Sigmoid colon (tissue), 7 donors: ENCODE data around the gene RNF207. TPM values are rescaled to one million over a fixed set of nuclear protein-coding genes. Genes with fewer than 3 reads are reported as not detected.

Experiments used
- DNase-seq: peaks from one replicate; pipeline ENCODE4 v3.0.0-alpha.2; 2019
- H3K27ac ChIP-seq, 4 donors: fragments of 200-600 bp; sonication (generic); one replicate each; pipeline ENCODE4 v1.5.1; 2016 to 2019; ENCODE audit warnings: mild to moderate bottlenecking in 1 of 4
- H3K27me3 ChIP-seq, 3 donors: fragments of 200-600 bp; sonication (generic); one replicate each; pipeline ENCODE4 v1.5.1; 2019; ENCODE audit warnings: mild to moderate bottlenecking in 1 of 3
- H3K36me3 ChIP-seq, 4 donors: fragments of 200-600 bp; sonication (generic); one replicate each; pipeline ENCODE4 v1.5.1; 2016 to 2019
- H3K4me1 ChIP-seq, 4 donors: fragments of 200-600 bp; sonication (generic); one replicate each; pipeline ENCODE4 v1.5.1; 2017 to 2019
- H3K4me3 ChIP-seq, 4 donors: fragments of 200-600 bp; sonication (generic); one replicate each; pipeline ENCODE4 v1.5.1; 2017 to 2019; ENCODE audit warnings: mild to moderate bottlenecking in 2 of 4, moderate library complexity in 1 of 4
- H3K9me3 ChIP-seq, 4 donors: fragments of 200-600 bp in 3 of 4; sonication (generic) in 3 of 4; one replicate each; pipeline versions ENCODE4 v1.5.1 to v1.6.1; 2013 to 2019
- EP300 ChIP-seq, 4 donors: sonication (generic); formaldehyde crosslinking; IDR thresholded peaks; one replicate each; pipeline ENCODE4 v1.6.1; 2017; ENCODE audit warnings: antibody characterized with exemption in 4 of 4
- POLR2A ChIP-seq, 2 donors: fragments of 450-650 bp; IDR thresholded peaks; one replicate each; pipeline ENCODE4 v1.6.1; 2016; ENCODE audit warnings: antibody characterized with exemption in 2 of 2, mild to moderate bottlenecking in 2 of 2, moderate library complexity in 2 of 2
- POLR2AphosphoS5 ChIP-seq, 4 donors: sonication (generic); formaldehyde crosslinking; IDR thresholded peaks; one replicate each; pipeline ENCODE4 v1.6.1; 2017; ENCODE audit warnings: antibody characterized with exemption in 4 of 4
- WGBS, 2 donors: extraction: QIAGEN DNeasy Blood & Tissue Kit; methylation state at CpG; one replicate each; pipeline ENCODE4 v1.1.7; 2013; 5-methylcytosine and 5-hydroxymethylcytosine counted together
- intact Hi-C: fragments of 100-400 bp; cut with DNase I; formaldehyde crosslinking; loops from one replicate; pipeline ENCODE4 v1.15.1; 2023
- polyA plus RNA-seq, 3 donors: library from polyadenylated mRNA; stranded (reverse); fragments of 200-250 nt; gene quantifications; one replicate each; pipeline ENCODE4 v1.2.3, GENCODE V29; 2013
- total RNA-seq, 4 donors: library from RNA; depleted of rRNA; stranded (reverse); fragments of >200 nt; gene quantifications; one replicate each; pipeline ENCODE4 v1.1.0, GENCODE V29; 2016
- TF ChIP-seq, protein P1 (sequence below), 4 experiments: fragments of 450-650 bp in 3 of 4; fragments of 200-600 bp in 1 of 4; IDR thresholded peaks; one replicate each; pipeline ENCODE4 v1.5.1; 2016 to 2019; ENCODE audit warnings: antibody characterized with exemption in 4 of 4, mild to moderate bottlenecking in 3 of 4, moderate library complexity in 2 of 4
- donor health status: healthy with polysubstance abuse.
- donor health status: Bipolar disorder and iron deficiency.
- donor health status: healthy.

RNF207 gene
- total and polyA plus RNA-seq, 7 donors = 5.3 to 24.3 (median 13.3) TPM

DNA sequence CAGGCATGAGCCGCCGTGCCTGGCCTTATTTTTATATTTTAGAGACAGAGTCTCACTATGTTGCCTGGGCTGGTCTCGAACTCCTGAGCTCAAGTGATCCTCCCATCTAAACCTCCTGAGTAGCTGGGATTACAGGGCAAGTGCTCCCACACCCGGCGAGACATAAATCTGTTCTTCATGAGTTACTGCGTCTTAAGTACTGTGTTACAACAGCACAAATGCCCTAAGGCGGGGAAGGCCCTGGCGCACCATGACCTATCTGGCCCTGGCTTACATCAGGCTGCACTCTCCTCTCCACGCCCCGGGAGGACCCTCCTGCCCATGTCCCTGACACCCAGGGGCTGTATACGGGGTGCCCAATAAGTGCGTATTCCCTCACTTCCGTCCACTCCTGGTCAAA is 50.7 kb downstream of the RNF207 start:
- intact Hi-C loops = no loop called here
- Histone ChIP-seq H3K36me3 (peaks cover 0 to 4% (median 0%) of the 10 kb centered on the region in 4 donors), H3K27ac (no peak overlapping the region), H3K9me3 (no peaks in the 10 kb centered on the region), H3K4me3 (no peak overlapping the region), H3K4me1 (peaks cover 0 to 21% (median 20%) of the 10 kb centered on the region in 4 donors), H3K27me3 (peaks cover 0 to 33% (median 6%) of the 10 kb centered on the region in 3 donors)
- TF ChIP-seq POLR2A (IDR thresholded peaks at IDR 0.05) (no peak), EP300 (IDR thresholded peaks at IDR 0.05) (no peak), POLR2AphosphoS5 (IDR thresholded peaks at IDR 0.05) (no peak)
- TF ChIP-seq, protein P1, sequence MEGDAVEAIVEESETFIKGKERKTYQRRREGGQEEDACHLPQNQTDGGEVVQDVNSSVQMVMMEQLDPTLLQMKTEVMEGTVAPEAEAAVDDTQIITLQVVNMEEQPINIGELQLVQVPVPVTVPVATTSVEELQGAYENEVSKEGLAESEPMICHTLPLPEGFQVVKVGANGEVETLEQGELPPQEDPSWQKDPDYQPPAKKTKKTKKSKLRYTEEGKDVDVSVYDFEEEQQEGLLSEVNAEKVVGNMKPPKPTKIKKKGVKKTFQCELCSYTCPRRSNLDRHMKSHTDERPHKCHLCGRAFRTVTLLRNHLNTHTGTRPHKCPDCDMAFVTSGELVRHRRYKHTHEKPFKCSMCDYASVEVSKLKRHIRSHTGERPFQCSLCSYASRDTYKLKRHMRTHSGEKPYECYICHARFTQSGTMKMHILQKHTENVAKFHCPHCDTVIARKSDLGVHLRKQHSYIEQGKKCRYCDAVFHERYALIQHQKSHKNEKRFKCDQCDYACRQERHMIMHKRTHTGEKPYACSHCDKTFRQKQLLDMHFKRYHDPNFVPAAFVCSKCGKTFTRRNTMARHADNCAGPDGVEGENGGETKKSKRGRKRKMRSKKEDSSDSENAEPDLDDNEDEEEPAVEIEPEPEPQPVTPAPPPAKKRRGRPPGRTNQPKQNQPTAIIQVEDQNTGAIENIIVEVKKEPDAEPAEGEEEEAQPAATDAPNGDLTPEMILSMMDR (IDR thresholded peaks at IDR 0.05) = no peak
- DNase-seq = no peak
- WGBS, 2 donors = 89 to 91% methylated on average over 13 of the region's 13 CpGs

DNA sequence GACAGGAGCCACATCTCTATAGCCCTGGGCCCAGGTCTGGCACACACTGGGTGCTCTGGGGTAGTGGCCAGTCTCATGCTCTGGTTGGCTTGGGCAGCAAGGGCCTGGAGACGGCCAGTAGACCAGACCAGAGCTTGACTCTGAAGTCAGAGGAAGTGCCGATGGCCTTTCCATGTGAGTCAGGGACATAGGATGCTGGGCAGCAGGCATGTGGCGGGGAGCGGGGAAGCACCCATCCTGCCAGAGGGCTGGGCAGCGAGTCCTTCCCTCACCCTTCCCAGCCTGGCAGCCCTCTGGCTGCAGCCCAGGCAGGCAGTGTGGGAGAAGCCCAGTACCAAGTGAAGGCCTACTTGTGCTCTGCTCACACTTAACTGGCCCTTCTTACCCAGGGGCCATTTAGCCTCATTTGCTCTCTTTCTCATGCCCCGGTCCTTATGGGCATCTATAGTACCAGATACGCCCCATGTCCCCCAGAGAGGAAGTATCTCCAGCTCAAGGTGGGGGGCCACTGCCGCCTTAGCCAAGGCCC is 51.7 kb downstream of the RNF207 start:
- H3K9me3 ChIP-seq = no peaks in the 10 kb centered on the region
- TF ChIP-seq POLR2A (IDR thresholded peaks at IDR 0.05) = no peak
- TF ChIP-seq EP300 (IDR thresholded peaks at IDR 0.05) = no peak
- TF ChIP-seq, protein P1 (IDR thresholded peaks at IDR 0.05) = no peak
- no peak for TF ChIP-seq POLR2AphosphoS5 (IDR thresholded peaks at IDR 0.05)
- 95 to 96% methylated on average over 8 of the region's 8 CpGs for WGBS, 2 donors
- no peak for DNase-seq
- intact Hi-C loops = no loop called here
- H3K4me3 ChIP-seq = no peak overlapping the region
- H3K4me1 ChIP-seq = peaks cover 0 to 21% (median 20%) of the 10 kb centered on the region in 4 donors
- H3K27me3 ChIP-seq = peaks cover 0 to 34% (median 5%) of the 10 kb centered on the region in 3 donors
- H3K36me3 ChIP-seq = peaks cover 0 to 4% (median 0%) of the 10 kb centered on the region in 4 donors
- no peak overlapping the region for H3K27ac ChIP-seq

DNA sequence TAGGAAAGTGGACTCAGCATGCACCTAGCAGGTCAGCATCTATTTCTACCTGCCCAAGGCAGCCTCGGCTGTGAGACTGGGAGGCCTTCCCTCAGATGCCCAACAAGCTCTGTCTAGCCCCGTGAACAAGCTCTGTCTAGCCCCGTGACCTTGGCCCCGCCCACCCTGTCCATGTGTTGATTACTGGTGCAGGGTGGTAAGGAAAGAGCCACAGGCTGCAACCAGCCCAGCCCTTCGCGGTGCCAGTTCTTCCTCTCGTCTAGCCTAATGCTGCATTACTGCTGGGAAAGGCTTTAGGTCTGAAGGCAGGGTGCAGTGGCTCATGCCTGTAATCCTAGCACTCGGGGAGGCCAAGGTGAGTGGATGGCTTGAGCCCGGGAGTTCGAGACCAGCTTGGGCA is 52.8 kb downstream of the RNF207 start:
- DNase-seq = no peak
- Histone ChIP-seq H3K27me3 (peaks cover 0 to 28% (median 5%) of the 10 kb centered on the region in 3 donors), H3K4me3 (no peak overlapping the region), H3K9me3 (no peaks in the 10 kb centered on the region), H3K27ac (no peak overlapping the region), H3K4me1 (peaks cover 0 to 24% (median 22%) of the 10 kb centered on the region in 4 donors), H3K36me3 (no peaks in the 10 kb centered on the region)
- intact Hi-C loops = no loop called here
- no peak for TF ChIP-seq POLR2AphosphoS5 (IDR thresholded peaks at IDR 0.05)
- TF ChIP-seq, protein P1 (IDR thresholded peaks at IDR 0.05) = no peak
- TF ChIP-seq EP300 (IDR thresholded peaks at IDR 0.05) = no peak
- TF ChIP-seq POLR2A (IDR thresholded peaks at IDR 0.05) = no peak
- WGBS, 2 donors = 47 to 71% methylated on average over 10 of the region's 10 CpGs

DNA sequence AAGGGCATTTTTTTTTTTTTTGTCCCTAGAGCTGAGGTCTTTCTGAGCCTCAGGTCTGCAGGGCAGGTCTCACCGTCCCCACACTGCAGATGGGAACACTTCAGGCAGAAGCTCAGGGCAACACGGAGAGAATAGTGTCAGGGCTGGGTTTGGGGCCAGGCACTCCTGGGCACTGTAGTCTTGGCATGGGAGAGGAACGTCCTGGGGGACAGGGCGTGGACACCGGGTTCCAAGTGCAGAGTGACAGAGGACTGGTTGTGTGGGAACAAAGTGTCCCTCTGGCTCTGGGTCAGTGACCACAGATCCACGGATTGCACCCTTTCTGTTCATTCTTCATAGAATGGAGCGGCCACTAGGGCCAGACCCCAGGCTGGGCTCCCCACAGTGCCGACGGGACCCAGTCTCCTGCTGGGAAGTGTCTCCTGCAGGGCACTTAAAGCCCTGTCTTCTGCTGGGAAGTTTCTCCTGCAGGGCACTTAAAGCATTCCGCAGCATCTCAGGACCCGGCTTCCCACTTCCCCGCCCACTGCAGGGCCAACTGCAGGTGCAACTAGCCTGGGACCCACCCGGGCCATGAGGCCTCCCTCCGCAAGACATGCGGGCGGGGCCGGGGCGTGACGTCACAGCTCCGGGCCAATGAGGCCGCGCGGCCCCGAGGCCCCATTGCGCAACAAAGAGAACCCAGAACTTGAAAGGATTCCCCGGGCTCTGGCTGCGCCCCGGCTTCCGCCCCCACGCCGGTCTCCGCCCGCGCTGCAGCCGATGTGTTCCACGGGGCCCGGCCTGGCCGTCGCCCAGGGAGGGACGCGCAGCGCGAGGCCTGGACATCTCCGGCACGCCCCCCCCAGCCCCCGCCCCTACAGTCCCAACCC is 53.8 kb downstream of the RNF207 start:
- 3 to 8% methylated on average over 46 of the region's 46 CpGs for WGBS, 2 donors
- peak overlapping the region; percentile 71 to 76 (median 72) for H3K27ac ChIP-seq
- intact Hi-C loops = no loop called here

More for the DNA sequence above, 53.8 kb downstream of the RNF207 start:
- DNase-seq = peak; percentile 95
- Histone ChIP-seq H3K9me3 (no peaks in the 10 kb centered on the region), H3K4me3 (peak overlapping the region; percentile 57 to 62 (median 60)), H3K27me3 (peaks cover 0 to 28% (median 5%) of the 10 kb centered on the region in 3 donors), H3K36me3 (no peaks in the 10 kb centered on the region), H3K4me1 (peaks cover 0 to 27% (median 23%) of the 10 kb centered on the region in 4 donors)
- TF ChIP-seq POLR2A (IDR thresholded peaks at IDR 0.05) = peak in 1 of 2 donors; percentile 6
- TF ChIP-seq EP300 (IDR thresholded peaks at IDR 0.05) = no peak
- TF ChIP-seq, protein P1 (IDR thresholded peaks at IDR 0.05) = no peak
- TF ChIP-seq POLR2AphosphoS5 (IDR thresholded peaks at IDR 0.05) = peak in 2 of 4 donors; percentile 10 to 18
